ENCODE data around the gene MICAL2.

The MICAL2 gene

GRCh38 chr11:12099132-12099873 is 11.1 kb upstream of the MICAL2 start:
- TF ChIP-seq RAD21 (IDR thresholded peaks at IDR 0.05; ENCODE audit: low read depth), result no peak

GRCh38 chr11:12100429-12100828 is 10.0 kb upstream of the MICAL2 start:
- TF ChIP-seq TAF1 (IDR thresholded peaks at IDR 0.05; ENCODE audit: low read depth) (no peak), TEAD4 (IDR thresholded peaks at IDR 0.05) (no peak), MAX (IDR thresholded peaks at IDR 0.05) (no peak), RAD21 (IDR thresholded peaks at IDR 0.05; ENCODE audit: low read depth) (no peak), USF1 (IDR thresholded peaks at IDR 0.05) (no peak), CEBPB (IDR thresholded peaks at IDR 0.05) (no peak), CREB1 (IDR thresholded peaks at IDR 0.05; ENCODE audit: low read depth) (no peak), EP300 (IDR thresholded peaks at IDR 0.05; ENCODE audit: borderline replicate concordance) (no peak), TCF12 (IDR thresholded peaks at IDR 0.05; ENCODE audit: low read depth) (no peak), FOXM1 (IDR thresholded peaks at IDR 0.05; ENCODE audit: borderline replicate concordance, low read depth) (no peak)

- TF ChIP-seq ZBTB7A (IDR thresholded peaks at IDR 0.05; ENCODE audit: low read depth), result no peak
- TF ChIP-seq CREB1 (IDR thresholded peaks at IDR 0.05; ENCODE audit: low read depth), result no peak
Measured at GRCh38 chr11:12100841-12101242, 9.5 kb upstream of the MICAL2 start.

GRCh38 chr11:12101318-12101717 is 9.1 kb upstream of the MICAL2 start:
- TF ChIP-seq USF1 (IDR thresholded peaks at IDR 0.05) (no peak), RAD21 (IDR thresholded peaks at IDR 0.05; ENCODE audit: low read depth) (no peak), TEAD4 (IDR thresholded peaks at IDR 0.05) (no peak), REST (IDR thresholded peaks at IDR 0.05; ENCODE audit: low read depth) (no peak), EGR1 (IDR thresholded peaks at IDR 0.05) (no peak), FOXM1 (IDR thresholded peaks at IDR 0.05; ENCODE audit: borderline replicate concordance, low read depth) (no peak), TCF12 (IDR thresholded peaks at IDR 0.05; ENCODE audit: low read depth) (no peak), NFIC (IDR thresholded peaks at IDR 0.05) (no peak), YY1 (IDR thresholded peaks at IDR 0.05; ENCODE audit: low read depth) (no peak), MAX (IDR thresholded peaks at IDR 0.05) (no peak), CREB1 (IDR thresholded peaks at IDR 0.05; ENCODE audit: low read depth) (no peak), EP300 (IDR thresholded peaks at IDR 0.05; ENCODE audit: borderline replicate concordance) (no peak)

GRCh38 chr11:12102588-12103410 is 7.6 kb upstream of the MICAL2 start:
- TF ChIP-seq USF1 (IDR thresholded peaks at IDR 0.05), result no peak
- TF ChIP-seq TCF12 (IDR thresholded peaks at IDR 0.05; ENCODE audit: low read depth), result no peak
- TF ChIP-seq RAD21 (IDR thresholded peaks at IDR 0.05; ENCODE audit: low read depth), result peak; percentile 43

GRCh38 chr11:12103411-12104225 is 6.8 kb upstream of the MICAL2 start:
- TF ChIP-seq YY1 (IDR thresholded peaks at IDR 0.05; ENCODE audit: low read depth) (no peak), NFIC (IDR thresholded peaks at IDR 0.05) (0 out of 2 replicates have a peak, but pooled peaks have one; percentile 22), EP300 (IDR thresholded peaks at IDR 0.05; ENCODE audit: borderline replicate concordance) (no peak), ZBTB7A (IDR thresholded peaks at IDR 0.05; ENCODE audit: low read depth) (no peak), MAX (IDR thresholded peaks at IDR 0.05) (peak; percentile 60; the same call in 1 of the 2 replicates), TEAD4 (IDR thresholded peaks at IDR 0.05) (peak; percentile 45), CREB1 (IDR thresholded peaks at IDR 0.05; ENCODE audit: low read depth) (no peak), TCF12 (IDR thresholded peaks at IDR 0.05; ENCODE audit: low read depth) (no peak), RAD21 (IDR thresholded peaks at IDR 0.05; ENCODE audit: low read depth) (no peak), USF1 (IDR thresholded peaks at IDR 0.05) (peak; percentile 82)

All from Ishikawa (cell line).